Frontal cortex (tissue), 4 donors: ENCODE measurements around the gene KCP. TPM values are rescaled to one million over a fixed set of nuclear protein-coding genes. Genes with fewer than 3 reads are reported as not detected.

ENCODE experiments used
- DNase-seq, 2 donors: peaks; one replicate each; pipeline ENCODE4 v3.0.0; 2012; ENCODE audit warnings: low spot score in 2 of 2
- FAIRE-seq: peaks from 2 replicates; lab custom pipeline; 2012; peaks lifted over from hg19 to GRCh38; lab: Jason Lieb, UNC
- total RNA-seq: library from RNA; depleted of rRNA; stranded (reverse); fragments of >200 nt; gene quantifications from one replicate; pipeline ENCODE4 v1.2.3, GENCODE V29; 2014
- donor health status: control.
- donor health status: control.
- donor health status: control.

KCP gene
- total RNA-seq, 1 donor from 2014 or later = 0.41 TPM

GRCh38 chr7:128863433-128863989 is 47.0 kb downstream of the KCP start:
- DNase-seq = no peak
- FAIRE-seq = no peak

DNA sequence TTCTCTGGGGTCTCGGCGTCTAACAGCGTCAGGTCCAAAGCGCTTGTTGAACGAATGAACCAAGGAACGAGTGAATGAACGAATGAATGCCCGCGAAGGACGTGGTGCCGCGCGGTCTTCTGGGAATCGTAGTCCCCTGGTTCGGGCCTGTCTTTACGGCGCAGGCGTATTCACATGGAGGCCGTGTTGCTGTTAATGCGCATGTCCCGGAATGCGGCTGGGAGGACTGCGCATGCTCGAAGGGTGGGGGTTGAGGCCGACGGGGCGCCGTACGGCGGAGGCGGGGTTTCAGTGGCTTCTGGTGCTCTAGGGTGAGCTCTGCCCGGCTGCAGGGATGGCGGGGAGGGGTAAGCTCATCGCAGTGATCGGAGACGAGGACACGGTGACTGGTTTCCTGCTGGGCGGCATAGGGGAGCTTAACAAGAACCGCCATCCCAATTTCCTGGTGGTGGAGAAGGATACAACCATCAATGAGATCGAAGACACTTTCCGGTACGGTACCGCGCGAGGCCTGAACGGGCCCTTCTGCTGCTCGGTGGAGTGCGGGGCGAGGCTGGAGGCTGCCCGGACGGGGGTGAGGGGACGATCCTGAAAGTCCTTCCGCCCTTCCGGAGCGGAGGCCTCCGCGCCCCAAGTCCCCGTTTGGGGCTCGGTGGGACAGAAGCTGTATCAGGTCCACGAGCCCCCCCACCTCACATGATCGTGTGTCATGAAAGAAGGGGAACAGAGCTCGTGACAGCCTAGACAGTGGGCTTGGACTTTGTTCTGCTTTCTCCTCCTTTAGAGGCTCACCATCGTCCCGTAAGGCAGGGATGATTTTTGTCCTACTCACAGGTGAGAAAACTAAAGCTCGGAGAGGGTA is 47.7 kb downstream of the KCP start, which contains the start of gene ATP6V1F:
ATP6V1F (plus strand) TSS at position 286 of the 862 bp plus-strand sequence; CDS start at position 335, 49 bp downstream.
- DNase-seq = peak; percentile 94 to 97
- peak; percentile 24 for FAIRE-seq

DNA sequence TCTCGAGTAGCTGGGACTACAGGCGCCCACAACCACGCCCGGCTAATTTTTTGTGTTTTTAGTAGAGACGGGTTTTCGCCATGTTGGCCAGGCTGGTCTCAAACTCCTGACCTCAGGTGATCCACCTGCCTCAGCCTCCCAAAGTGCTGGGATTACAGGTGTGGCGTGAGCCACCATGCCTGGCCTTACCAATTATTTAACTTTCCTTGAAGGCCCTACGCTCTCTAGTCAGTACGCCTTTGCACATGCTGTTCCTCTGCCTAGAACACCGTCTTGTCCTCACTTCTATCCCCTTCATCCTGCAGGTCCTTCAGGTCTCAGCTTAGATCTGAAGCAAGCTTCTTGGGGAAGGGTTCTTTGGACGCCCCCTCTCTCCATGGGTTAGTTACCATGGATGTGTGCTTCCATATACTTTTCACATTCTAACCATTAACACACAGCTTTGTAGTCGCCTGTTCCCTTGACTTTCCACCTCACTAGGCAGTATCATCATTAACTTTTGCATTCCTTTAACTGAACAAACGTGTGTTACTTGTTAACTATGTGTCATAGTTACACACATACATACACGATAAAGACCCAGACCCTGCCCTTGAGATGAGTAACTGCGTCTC is 48.4 kb downstream of the KCP start:
- no peak for FAIRE-seq
- no peak for DNase-seq

DNA sequence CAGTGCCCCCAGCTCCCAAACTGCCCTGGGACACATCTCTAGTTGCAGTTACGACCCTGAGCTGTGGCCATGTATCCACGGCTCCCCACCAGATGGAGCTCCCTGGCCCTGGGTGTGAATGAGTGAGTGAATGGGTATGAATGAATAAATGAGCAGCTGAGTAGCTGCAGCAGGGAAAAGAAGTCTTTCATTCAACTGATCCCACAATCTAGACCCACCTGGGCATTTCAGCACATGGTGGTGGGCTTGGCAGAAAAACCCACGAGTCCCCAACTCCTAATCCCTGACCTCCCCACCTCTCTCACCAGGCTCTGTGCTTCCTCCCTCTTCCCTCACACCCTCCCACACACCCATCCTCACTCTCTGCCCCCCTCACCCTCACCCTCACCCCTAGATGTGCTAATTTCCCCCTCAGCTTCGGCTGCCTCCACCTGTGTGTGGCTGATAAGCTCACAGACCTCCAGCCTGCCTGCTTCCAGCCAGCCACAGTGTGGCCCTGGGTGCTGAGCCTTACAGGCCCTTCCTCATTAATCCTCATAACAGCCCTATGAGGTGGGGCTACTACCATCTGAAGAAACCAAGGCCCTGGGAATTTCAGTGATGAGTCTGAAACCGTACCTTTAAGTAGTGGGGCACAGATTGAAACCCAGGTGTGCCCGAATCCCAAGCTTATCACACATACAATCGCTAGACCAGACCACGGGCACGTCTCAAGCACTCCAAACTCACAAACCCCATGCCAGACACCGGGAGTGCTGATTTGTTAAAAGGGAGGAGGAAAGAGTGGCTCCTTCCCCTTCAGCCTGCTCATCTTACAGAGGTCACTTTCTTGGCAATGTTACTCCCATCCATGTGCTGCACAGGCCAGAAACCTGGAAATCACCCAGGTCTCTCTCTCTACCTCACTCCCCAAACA is 50.1 kb downstream of the KCP start:
- FAIRE-seq = no peak
- DNase-seq = no peak

- DNase-seq = no peak
- FAIRE-seq = no peak
Observed at GRCh38 chr7:128859232-128860157, 51.0 kb downstream of the KCP start.

DNA sequence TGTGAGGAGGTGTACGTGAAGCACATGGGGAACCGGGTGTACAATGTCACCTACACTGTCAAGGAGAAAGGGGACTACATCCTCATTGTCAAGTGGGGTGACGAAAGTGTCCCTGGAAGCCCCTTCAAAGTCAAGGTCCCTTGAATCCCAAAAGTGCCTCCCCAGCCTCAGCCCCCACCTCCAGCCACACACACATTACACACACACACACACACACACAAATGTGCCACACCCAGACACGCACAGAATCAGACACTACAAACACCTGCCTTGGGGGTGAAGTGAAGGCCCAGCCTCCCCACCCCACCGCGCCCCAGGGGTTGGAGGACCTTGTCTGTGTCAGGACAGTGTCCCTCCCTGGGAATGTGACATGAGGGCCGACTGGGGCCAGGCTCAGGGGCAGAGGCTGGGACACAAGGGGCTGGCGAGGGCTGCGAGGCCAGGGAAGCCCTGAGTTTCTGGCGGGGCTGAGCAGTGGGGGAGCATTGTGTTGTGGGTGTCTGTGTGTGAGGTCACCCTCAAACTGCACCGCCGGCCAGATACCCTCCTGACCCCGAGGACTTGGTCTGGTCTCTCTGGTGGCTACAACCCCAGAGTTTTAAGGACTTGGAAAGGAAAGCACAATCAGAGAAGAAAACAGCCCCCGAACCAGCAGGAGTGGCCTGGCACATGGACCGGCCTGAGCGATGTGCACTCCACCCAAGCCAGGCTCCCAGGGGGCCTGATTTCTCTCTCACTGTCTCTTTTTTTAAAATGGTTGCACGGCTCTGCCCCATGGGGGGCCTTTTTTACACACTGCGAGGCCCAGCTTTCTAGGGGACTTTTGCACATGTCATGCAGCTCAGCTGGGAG is 51.9 kb downstream of the KCP start:
- FAIRE-seq (no peak), DNase-seq (no peak)

DNA sequence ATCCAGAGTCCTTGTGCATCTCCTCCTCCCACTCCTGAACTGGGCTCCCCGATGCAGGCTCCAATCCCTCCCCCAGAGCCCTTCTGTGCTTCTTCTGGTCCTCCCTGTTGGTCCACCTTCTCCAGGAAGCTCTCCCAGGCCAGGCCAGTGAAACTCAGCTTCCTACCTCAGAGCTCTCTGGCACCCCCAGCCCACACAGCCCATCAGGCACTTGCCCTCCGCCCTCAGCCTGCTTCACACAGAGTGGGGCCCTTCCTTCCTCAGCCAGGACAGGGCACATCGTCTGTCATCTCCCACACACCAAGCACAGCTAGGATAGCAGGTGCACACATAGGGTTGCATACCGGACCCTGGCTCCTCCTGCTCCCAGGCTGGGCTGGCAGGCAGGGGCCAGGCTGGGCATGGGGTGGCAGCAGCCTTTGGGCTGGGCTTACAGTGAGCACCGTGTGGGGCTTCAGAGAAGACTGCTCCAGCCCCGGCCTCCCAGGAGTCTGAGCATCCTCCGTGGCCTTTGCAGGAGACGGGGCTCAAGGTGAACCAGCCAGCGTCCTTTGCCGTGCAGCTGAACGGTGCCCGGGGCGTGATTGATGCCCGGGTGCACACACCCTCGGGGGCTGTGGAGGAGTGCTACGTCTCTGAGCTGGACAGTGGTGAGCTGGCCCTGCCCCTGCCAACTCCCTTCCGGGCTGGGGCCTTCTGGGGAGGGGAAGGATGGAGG is 54.3 kb downstream of the KCP start:
- DNase-seq (no peak), FAIRE-seq (no peak)

GRCh38 chr7:128855559-128855958 is 55.0 kb downstream of the KCP start:
- DNase-seq (no peak), FAIRE-seq (no peak)

GRCh38 chr7:128854396-128854795 is 56.1 kb downstream of the KCP start:
- FAIRE-seq = no peak
- no peak for DNase-seq

GRCh38 chr7:128853799-128854198 is 56.7 kb downstream of the KCP start:
- FAIRE-seq (no peak), DNase-seq (no peak)

DNA sequence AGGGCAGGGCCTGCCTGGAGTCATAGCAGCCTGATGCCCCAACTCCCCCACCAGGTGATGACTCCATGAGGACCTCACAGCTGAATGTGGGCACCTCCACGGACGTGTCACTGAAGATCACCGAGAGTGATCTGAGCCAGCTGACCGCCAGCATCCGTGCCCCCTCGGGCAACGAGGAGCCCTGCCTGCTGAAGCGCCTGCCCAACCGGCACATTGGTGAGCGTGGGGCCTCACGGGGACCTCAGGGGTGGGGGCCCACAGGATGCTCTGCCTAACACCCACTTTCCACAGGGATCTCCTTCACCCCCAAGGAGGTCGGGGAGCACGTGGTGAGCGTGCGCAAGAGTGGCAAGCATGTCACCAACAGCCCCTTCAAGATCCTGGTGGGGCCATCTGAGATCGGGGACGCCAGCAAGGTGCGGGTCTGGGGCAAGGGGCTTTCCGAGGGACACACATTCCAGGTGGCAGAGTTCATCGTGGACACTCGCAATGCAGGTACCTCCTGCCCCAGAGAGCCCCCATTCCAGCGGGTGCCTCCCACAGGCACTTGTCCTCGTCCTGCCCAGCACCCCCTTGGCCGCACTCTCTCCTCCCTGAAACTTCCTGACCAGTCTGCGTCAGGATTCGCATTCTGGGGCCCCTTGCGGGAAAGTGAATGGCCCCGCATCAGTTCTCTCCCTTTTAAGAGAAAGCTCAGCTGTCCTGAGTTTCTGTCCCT is 57.8 kb downstream of the KCP start:
- FAIRE-seq (no peak), DNase-seq (no peak)

DNA sequence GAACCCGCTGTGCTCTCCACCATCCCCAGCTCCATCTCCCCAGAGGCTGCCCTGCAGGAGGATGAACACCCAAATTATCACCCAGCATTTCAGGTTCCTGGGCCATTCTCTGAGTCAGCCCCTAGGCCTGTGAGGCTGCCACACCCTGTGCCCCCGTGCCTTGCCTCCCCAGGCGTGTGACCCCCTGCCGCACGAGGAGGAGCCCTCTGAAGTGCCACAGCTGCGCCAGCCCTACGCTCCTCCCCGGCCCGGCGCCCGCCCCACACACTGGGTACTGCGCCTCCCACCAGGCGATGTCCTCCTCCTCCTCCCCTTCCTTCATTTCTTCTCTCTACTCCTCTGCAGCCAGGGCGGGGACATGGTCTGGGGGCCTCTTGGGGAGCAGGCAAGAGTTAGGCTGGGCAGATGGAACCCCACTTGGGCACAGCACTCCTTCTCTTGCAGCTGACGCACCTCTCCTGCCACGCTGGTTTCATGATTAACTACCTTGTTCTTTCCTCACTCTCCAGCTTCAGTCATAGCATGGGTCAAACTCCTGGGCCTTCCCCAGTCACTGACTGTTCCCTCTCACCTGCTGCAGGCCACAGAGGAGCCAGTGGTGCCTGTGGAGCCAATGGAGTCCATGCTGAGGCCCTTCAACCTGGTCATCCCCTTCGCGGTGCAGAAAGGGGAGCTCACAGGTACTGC is 60.6 kb downstream of the KCP start:
- FAIRE-seq = no peak

DNA sequence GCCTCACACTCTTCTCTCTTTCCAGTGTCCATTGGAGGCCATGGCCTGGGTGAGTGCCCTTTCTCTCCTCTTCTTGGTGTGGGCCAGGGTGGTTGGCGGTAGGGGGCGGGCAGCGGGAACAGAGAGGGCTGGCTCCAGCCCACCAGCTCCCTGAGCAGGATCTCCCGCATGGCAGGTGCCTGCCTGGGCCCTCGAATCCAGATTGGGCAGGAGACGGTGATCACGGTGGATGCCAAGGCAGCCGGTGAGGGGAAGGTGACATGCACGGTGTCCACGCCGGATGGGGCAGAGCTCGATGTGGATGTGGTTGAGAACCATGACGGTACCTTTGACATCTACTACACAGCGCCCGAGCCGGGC is 61.4 kb downstream of the KCP start:
- DNase-seq = no peak
- no peak for FAIRE-seq

More for the DNA sequence above, 60.6 kb downstream of the KCP start:
- DNase-seq = no peak

- no peak for FAIRE-seq
- no peak for DNase-seq
Observed at GRCh38 chr7:128848289-128849155, 62.0 kb downstream of the KCP start.

DNA sequence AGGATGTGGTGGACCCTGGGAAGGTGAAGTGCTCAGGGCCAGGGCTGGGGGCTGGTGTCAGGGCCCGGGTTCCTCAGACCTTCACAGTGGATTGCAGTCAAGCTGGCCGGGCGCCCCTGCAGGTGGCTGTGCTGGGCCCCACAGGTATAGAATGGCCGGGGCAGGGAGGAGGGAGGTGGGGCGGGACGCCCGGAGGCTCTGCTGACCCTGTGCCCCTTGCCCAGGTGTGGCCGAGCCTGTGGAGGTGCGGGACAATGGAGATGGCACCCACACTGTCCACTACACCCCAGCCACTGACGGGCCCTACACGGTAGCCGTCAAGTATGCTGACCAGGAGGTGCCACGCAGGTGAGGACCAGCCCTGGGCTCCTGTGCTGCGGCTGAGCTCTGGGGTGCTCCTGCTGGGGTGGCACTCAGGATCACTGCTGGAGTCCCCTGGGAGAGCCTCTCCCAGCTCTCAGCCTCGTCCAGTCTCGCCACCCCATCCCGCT is 62.7 kb downstream of the KCP start:
- FAIRE-seq (no peak), DNase-seq (no peak)
